Activated CD4-positive, alpha-beta T cell treated with anti-CD3 and anti-CD28 coated beads, Interleukin-2, amount 10 ng/mL, durations not matched to agents 24 days and 14 days (primary cell): ENCODE results near the gene HK2. TPM values are rescaled to one million over a fixed set of nuclear protein-coding genes. Genes with fewer than 3 reads are reported as not detected.

Experiments used
- DNase-seq: peaks from one replicate; pipeline ENCODE4 v3.0.0; 2022
- H3K27ac Mint-ChIP-seq: one replicate; pipeline ENCODE4 v1.8.0; 2022; ENCODE audit warnings: mild to moderate bottlenecking, mixed read lengths
- H3K27me3 Mint-ChIP-seq: one replicate; pipeline ENCODE4 v1.8.0; 2022; ENCODE audit warnings: mixed read lengths
- H3K36me3 Mint-ChIP-seq: one replicate; pipeline ENCODE4 v1.8.0; 2022; ENCODE audit warnings: low read depth, mild to moderate bottlenecking, mixed read lengths
- H3K4me1 Mint-ChIP-seq: one replicate; pipeline ENCODE4 v1.8.0; 2021; ENCODE audit warnings: mixed read lengths
- H3K4me3 Mint-ChIP-seq: one replicate; pipeline ENCODE4 v1.8.0; 2022; ENCODE audit warnings: mild to moderate bottlenecking, moderate library complexity, mixed read lengths
- H3K9me3 Mint-ChIP-seq: one replicate; pipeline ENCODE4 v1.8.0; 2021; ENCODE audit warnings: mixed read lengths
- intact Hi-C: fragments of 100-400 bp; cut with micrococcal nuclease; formaldehyde crosslinking; loops from one replicate; pipeline ENCODE4 v1.15.1; 2023
- total RNA-seq: library from RNA; stranded (reverse); gene quantifications from 2 replicates; pipeline ENCODE4 v1.2.3, GENCODE V29; 2022

HK2 gene
- total RNA-seq, 1 donor from 2014 or later: 118 TPM

- no peak overlapping the region for H3K4me3 Mint-ChIP-seq
- peak overlapping the region; percentile 59 for H3K27ac Mint-ChIP-seq
- DNase-seq: no peak
- H3K36me3 Mint-ChIP-seq: peaks cover 61% of the 10 kb centered on the region
- no peaks in the 10 kb centered on the region for H3K9me3 Mint-ChIP-seq
- no peaks in the 10 kb centered on the region for H3K27me3 Mint-ChIP-seq
- intact Hi-C loops: no loop called here
- peaks cover 29% of the 10 kb centered on the region for H3K4me1 Mint-ChIP-seq
Measured at GRCh38 chr2:74870951-74871350, 37.0 kb downstream of the HK2 start.

DNA sequence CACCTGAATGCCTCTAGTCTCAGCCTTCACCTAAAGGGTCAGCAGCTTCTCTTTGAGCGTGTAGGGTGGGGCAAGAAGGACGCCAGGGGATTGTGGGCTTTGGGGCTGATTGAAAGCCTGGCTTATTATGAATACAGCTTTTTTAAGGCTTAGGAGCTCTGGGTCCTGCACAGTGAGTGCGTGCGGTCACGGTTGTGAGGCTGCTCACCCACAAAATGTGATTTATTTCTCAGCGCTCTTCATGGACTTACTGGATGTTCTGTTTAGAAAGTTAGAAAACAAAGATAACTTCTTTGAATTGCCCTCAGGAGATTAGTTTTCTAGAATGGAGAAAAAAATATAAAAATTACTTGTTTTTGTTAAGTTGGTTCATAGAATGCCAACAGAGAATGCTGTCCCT, 37.5 kb downstream of the HK2 start:
- Mint-ChIP-seq H3K27ac (no peak overlapping the region), H3K4me3 (no peak overlapping the region), H3K4me1 (peaks cover 24% of the 10 kb centered on the region), H3K9me3 (no peaks in the 10 kb centered on the region), H3K36me3 (peaks cover 65% of the 10 kb centered on the region), H3K27me3 (no peaks in the 10 kb centered on the region)
- no peak for DNase-seq
- intact Hi-C loops: no loop called here

GRCh38 chr2:74872389-74872836, 38.5 kb downstream of the HK2 start:
- H3K27me3 Mint-ChIP-seq: no peaks in the 10 kb centered on the region
- intact Hi-C loops: no loop called here
- no peak overlapping the region for H3K27ac Mint-ChIP-seq
- peaks cover 71% of the 10 kb centered on the region for H3K36me3 Mint-ChIP-seq
- no peak overlapping the region for H3K4me3 Mint-ChIP-seq
- no peaks in the 10 kb centered on the region for H3K9me3 Mint-ChIP-seq
- no peak for DNase-seq
- H3K4me1 Mint-ChIP-seq: peaks cover 20% of the 10 kb centered on the region

- no peak overlapping the region for H3K27ac Mint-ChIP-seq
- H3K4me3 Mint-ChIP-seq: no peak overlapping the region
- peaks cover 12% of the 10 kb centered on the region for H3K4me1 Mint-ChIP-seq
- DNase-seq: no peak
- no peaks in the 10 kb centered on the region for H3K9me3 Mint-ChIP-seq
- intact Hi-C loops: no loop called here
- H3K27me3 Mint-ChIP-seq: no peaks in the 10 kb centered on the region
- H3K36me3 Mint-ChIP-seq: peaks cover 69% of the 10 kb centered on the region
Measured at GRCh38 chr2:74873012-74873665, 39.2 kb downstream of the HK2 start.

DNA sequence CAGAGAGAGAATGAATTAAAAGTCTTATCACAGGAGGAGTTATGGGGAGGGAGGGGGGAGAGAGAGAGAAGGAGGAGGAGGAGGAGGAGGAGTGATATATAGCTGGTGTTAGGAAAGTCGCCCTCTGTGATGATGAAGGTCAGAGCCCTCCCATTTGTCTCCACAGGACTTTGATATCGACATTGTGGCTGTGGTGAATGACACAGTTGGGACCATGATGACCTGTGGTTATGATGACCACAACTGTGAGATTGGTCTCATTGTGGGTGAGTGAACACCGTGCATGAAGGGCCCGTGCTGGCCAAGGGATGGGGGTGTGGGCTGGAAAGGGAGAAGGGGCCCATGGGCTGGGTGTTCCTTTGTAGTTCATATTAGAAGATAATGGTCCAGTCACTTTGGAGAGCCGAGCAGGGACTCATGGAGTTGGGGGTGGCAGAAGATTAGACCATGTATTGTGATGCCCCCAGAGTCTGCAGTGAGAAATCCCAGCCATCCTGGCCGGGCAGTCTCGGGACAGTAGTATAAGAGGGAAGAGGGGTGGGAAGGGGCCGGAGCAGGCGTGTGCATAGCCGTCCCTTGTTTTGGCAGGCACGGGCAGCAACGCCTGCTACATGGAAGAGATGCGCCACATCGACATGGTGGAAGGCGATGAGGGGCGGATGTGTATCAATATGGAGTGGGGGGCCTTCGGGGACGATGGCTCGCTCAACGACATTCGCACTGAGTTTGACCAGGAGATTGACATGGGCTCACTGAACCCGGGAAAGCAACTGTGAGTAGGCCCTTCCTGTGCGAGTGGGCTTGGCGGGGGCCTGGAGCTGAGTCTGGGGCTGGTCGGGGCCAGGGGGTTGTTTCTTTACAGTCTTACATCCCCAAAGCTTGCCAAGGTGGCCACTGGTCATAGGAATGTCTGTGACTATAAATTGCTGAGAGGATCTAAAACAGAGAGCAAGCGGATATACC, 40.0 kb downstream of the HK2 start:
- Mint-ChIP-seq H3K27ac (peak overlapping the region; percentile 27), H3K4me1 (peaks cover 4% of the 10 kb centered on the region), H3K27me3 (no peaks in the 10 kb centered on the region), H3K4me3 (no peak overlapping the region), H3K36me3 (peaks cover 69% of the 10 kb centered on the region), H3K9me3 (no peaks in the 10 kb centered on the region)
- intact Hi-C loops: no loop called here
- no peak for DNase-seq

GRCh38 chr2:74876081-74876886, 42.4 kb downstream of the HK2 start:
- no peaks in the 10 kb centered on the region for H3K27me3 Mint-ChIP-seq
- peaks cover 80% of the 10 kb centered on the region for H3K36me3 Mint-ChIP-seq
- intact Hi-C loops: loop anchor here (1.0 to 2.0 kb wide), 3 partner anchors 41 to 186 kb away; partner anchors contain the start of gene HK2
- DNase-seq: peak; percentile 86
- no peaks in the 10 kb centered on the region for H3K9me3 Mint-ChIP-seq
- H3K27ac Mint-ChIP-seq: peak overlapping the region; percentile 42
- H3K4me1 Mint-ChIP-seq: peaks cover 2% of the 10 kb centered on the region
- no peak overlapping the region for H3K4me3 Mint-ChIP-seq

DNA sequence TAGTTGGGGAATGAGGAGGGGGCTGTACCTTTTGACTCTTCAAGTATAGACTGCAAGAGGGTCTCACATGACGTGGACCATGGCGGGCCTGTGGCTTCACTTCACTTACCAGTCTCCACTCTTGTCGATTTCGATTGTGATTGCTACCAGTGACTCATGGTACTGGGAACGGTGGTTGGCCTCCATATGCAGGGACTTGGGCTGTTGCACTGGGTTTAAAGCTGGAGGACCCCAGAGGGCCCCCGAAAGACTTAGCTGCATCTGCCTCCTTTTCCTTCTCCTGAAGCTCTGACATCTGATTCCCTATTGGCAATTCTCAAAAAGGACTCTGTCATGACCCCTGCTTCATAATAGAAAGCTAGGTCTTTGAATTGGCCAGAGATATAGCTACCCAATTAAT, 43.4 kb downstream of the HK2 start:
- intact Hi-C loops: loop anchor here (2.0 kb wide), 1 partner anchor 43 kb away; the partner anchor contains the start of gene HK2
- peaks cover 2% of the 10 kb centered on the region for H3K4me1 Mint-ChIP-seq
- H3K36me3 Mint-ChIP-seq: peaks cover 80% of the 10 kb centered on the region

DNA sequence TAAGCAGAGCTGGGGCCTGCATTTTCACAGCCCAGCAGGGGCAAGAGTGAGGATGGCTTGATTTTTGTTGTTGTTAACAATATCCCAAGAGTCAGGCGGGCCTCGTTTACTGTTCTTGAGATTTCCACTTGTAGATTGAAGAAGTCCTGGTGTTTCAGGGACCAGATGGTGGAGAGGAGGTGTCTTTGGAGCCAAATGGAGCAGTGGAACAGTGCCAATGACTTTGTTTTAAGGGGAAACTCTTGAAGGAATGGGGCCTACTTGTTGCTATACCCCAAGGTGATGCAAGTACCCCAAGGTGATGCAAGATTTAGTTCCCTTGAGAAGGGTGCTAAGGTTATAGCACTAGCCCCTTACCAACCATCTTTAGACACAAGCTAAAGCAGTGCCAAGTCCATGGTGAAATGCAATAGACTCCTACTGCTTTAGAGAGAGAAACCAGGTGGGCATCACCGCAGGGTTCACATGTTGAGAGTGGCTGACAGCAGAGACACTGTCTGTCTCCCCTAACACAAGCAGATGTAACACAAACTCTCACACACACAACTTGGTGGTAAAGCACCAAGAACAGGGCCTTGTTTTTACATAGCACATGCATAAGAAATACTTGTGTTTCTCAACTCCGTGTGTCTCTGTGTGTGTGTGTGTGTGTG, 44.0 kb downstream of the HK2 start:
- Mint-ChIP-seq H3K36me3 (peaks cover 82% of the 10 kb centered on the region), H3K9me3 (no peaks in the 10 kb centered on the region), H3K27me3 (no peaks in the 10 kb centered on the region), H3K4me1 (peaks cover 2% of the 10 kb centered on the region), H3K4me3 (no peak overlapping the region), H3K27ac (no peak overlapping the region)
- DNase-seq: no peak
- intact Hi-C loops: loop anchor here (2.0 kb wide), 1 partner anchor 43 kb away; the partner anchor contains the start of gene HK2

More for the DNA sequence above, 43.4 kb downstream of the HK2 start:
- Mint-ChIP-seq H3K27ac (no peak overlapping the region), H3K9me3 (no peaks in the 10 kb centered on the region), H3K4me3 (no peak overlapping the region), H3K27me3 (no peaks in the 10 kb centered on the region)
- DNase-seq: no peak

- H3K9me3 Mint-ChIP-seq: no peaks in the 10 kb centered on the region
- intact Hi-C loops: no loop called here
- no peaks in the 10 kb centered on the region for H3K27me3 Mint-ChIP-seq
- H3K36me3 Mint-ChIP-seq: peaks cover 81% of the 10 kb centered on the region
- DNase-seq: no peak
- peaks cover 4% of the 10 kb centered on the region for H3K4me1 Mint-ChIP-seq
- no peak overlapping the region for H3K27ac Mint-ChIP-seq
- no peak overlapping the region for H3K4me3 Mint-ChIP-seq
Measured at GRCh38 chr2:74878551-74878950, 44.6 kb downstream of the HK2 start.

DNA sequence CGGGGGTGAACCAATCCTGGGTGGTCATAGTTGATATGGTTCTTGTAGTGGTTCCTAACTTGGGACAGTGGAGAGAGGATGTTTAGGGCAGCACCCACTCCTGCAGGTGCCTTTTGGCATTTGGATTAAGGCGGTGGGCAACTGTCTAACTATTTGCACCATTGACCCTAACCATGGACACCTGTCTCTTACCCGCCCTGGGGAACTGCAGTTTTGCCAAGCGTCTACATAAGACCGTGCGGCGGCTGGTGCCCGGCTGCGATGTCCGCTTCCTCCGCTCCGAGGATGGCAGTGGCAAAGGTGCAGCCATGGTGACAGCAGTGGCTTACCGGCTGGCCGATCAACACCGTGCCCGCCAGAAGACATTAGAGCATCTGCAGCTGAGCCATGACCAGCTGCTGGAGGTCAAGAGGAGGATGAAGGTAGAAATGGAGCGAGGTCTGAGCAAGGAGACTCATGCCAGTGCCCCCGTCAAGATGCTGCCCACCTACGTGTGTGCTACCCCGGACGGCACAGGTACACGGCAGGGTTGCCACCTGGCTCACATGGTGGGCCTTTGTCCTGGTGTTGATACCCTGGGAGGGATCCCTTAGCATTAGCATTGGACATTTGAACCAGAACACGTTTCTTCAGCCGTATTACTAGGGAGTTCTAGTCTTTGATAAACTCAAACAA, 46.3 kb downstream of the HK2 start:
- no peak for DNase-seq
- H3K4me3 Mint-ChIP-seq: no peak overlapping the region
- H3K36me3 Mint-ChIP-seq: peaks cover 80% of the 10 kb centered on the region
- no peaks in the 10 kb centered on the region for H3K9me3 Mint-ChIP-seq
- peaks cover 4% of the 10 kb centered on the region for H3K4me1 Mint-ChIP-seq
- H3K27ac Mint-ChIP-seq: no peak overlapping the region
- H3K27me3 Mint-ChIP-seq: no peaks in the 10 kb centered on the region
- intact Hi-C loops: no loop called here

DNA sequence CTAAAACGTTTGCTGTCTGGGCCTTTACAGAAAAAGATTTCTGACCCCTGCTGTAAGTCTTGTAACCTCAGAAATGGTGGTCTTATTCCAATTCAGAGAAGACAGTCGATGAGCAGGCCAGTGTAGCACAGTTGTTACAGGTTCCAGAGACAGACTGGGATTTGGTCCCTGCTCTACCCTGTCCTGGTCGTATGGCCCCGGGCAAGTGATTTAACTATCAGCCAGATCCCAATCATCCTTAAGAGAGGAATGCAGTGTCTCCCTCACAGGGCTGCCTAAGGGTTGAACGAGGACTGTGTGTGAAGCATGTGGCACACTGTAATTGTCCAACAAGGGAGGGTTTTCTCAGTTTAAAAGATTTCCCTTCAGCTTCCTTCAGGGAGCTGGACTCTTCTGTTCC, 47.2 kb downstream of the HK2 start:
- DNase-seq: no peak
- Mint-ChIP-seq H3K4me3 (no peak overlapping the region), H3K9me3 (no peaks in the 10 kb centered on the region), H3K27ac (no peak overlapping the region), H3K27me3 (no peaks in the 10 kb centered on the region), H3K4me1 (peaks cover 4% of the 10 kb centered on the region), H3K36me3 (peaks cover 83% of the 10 kb centered on the region)
- intact Hi-C loops: no loop called here

DNA sequence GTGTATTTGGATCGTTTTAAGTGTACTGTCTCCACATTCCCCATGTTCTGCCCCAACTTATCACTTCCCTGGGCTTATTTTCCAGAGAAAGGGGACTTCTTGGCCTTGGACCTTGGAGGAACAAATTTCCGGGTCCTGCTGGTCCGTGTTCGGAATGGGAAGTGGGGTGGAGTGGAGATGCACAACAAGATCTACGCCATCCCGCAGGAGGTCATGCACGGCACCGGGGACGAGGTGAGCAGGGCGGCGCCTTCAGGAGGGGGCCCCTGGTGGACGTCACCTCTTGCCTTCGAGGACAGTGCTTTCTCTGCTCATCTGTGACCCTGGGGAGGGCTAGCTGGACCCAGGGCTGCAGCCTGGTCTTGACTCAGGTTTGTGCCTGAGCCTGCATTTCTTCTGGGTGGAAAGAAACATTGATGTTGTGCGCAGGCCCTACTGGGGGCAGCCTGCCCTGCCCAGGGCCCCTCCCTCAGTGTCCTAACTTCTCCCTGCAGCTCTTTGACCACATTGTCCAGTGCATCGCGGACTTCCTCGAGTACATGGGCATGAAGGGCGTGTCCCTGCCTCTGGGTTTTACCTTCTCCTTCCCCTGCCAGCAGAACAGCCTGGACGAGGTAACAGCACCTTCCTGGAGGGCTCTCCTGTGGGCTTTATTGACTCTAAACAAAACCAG, 47.8 kb downstream of the HK2 start:
- H3K27ac Mint-ChIP-seq: no peak overlapping the region
- peaks cover 4% of the 10 kb centered on the region for H3K4me1 Mint-ChIP-seq
- DNase-seq: no peak
- H3K27me3 Mint-ChIP-seq: no peaks in the 10 kb centered on the region
- no peak overlapping the region for H3K4me3 Mint-ChIP-seq
- intact Hi-C loops: no loop called here
- peaks cover 83% of the 10 kb centered on the region for H3K36me3 Mint-ChIP-seq
- no peaks in the 10 kb centered on the region for H3K9me3 Mint-ChIP-seq
